ENCODE measurements around the gene CARNS1.

The CARNS1 gene

DNA sequence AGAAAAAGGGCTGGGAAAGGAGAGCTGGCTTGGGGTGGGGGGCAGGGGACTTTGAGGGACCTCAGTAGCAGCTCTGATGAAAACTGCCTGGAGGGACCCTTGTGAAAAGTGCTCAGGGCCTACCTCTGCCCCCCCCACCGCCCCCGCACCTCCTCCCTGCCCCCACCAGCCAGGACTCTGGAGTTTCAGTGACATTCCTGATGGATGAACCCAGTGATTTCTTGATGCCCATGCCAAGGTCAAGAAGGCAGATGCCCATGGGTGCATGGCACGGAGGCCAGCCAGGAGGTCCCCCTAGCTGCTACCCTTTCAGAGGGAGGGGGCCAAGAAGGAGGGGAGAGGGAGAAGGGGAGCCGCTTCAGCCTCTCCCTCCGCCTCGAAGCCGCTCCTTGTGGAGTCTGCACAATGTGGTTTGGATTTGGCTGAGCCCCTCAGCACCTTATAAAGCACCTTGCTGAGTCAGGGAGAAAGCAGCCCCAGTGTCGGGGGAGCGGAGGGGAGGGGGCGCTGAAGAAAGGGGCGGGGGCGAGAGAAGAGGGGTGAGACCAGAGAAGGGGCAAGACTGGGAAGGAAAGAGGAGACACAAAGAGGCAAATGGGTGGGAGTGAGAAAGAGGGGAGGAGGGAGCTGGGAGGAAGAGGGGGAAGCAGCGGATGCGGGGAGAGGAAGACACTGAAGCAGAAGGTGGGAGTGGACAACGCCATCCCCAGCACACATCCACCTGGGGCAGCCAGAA lies 40.0 kb upstream of the CARNS1 start:
- no peak for DNase-seq

DNA sequence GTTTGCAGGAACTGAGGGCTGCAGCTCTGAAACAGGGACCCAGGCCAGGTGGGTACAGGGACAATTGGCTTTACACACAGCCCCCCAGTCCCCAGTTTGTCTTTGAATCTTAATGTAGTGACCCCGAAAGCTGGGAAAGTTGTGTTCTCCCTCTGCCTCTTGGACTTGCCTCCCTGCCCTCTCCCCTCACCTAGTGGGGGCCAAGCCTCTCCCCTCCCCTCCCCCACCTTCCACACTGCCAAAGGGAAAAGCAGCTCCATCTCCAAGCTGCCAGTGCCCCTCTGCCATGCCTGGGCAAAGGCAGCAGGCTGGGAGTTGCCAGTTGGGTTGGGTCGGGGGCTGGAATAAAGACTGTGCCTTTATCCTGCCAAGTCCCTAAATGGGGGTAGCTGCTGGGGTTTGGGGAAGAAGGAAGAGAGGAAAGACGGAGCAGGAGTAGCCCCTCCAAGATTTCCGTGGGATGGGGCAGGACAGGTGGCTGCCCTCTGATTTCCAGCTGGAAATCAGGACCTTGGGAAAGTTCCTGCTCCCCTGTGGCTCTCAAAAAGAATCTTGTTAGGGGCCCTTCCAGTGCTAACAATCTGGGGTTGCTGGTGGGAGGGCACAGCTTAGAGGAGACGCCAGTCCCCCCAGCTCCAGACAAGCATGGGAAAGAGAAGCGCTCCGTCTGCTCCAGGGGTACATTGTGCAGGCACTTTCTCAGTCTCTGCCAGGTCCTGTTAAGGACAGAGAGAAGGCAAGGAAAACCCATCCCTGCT lies 39.2 kb upstream of the CARNS1 start:
- DNase-seq: no peak

DNA sequence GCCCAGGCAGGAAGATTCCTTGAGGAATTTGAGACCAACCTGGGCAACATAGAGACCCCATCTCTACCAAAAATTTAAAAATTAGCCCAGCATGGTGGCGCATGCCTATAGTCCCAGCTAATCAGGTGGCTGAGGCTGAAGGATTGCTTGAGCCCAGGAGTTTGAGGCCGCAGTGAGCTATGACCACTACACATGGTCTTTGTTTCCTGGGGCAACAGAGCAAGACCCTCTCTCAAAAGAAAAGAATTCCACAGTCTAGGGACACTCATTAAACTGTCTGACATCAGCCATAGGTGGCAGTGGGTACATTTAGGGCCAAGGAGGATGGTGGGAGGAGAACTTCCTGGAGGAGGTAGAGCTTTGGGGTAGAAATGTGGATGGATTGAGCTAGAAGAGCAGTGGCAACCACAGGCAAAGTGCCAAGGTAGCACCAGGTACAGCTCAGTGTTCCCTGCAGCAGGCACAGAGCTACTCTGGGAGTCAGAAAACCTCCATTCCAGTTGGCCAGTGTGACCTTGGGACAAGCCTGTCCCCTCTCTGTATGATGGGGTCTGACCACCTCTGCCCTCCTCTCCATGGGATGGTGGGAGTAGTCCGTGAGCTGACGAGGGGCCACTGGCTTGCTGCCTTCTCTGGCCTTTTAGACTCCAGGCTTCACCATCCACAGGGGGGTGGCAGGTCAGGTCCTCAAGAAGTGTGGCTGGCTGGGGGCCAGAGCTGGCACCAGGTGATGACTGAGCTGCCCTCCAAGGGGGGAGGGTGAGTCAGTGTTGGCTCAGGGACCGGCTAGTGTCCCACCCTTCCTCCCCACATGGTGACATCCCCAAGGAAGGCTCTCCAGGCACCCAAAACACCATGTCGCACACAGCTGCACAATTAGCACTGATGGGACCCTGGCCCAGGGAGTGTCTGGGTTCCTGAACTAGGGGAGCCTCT lies 38.3 kb upstream of the CARNS1 start:
- no peak for DNase-seq

GRCh38 chr11:67378544-67378943 lies 36.9 kb upstream of the CARNS1 start:
- DNase-seq: no peak

GRCh38 chr11:67379061-67380058 lies 36.1 kb upstream of the CARNS1 start:
- peak in 1 of 14 donors; percentile 26 for DNase-seq

DNA sequence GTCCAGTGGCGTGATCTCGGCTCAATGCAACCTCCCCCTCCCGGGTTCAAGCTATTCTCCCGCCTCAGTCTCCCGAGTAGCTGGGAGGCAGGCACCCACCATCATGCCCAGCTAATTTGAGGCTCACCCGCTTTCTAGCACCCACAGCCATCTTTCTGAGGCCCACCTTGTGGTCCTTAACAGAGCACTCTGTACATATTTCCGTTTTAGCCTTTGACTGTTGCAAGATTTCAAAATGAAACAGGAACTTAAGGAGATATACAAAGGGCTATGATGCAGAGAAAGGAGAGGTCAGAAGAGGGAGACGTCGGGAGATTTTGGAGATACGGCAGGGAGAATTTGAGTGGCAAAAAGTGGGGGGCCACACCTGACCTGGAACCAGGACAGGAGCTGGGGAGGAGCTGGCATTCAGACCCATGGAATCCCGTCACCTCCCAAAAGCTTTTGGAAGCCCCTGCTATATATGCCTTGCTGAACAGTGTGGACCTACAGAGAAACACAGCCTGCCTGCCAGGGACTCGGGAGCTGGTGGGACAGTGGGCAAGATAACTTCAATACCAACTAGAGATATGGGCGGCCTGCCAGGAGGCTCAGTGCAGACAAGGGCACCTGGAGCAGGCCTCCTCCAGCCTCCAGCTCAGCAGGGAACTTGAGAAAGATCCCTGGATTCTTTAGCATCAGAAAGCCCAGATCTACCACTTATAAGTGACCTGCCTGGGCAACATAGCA lies 34.1 kb upstream of the CARNS1 start:
- no peak for DNase-seq

GRCh38 chr11:67382276-67383136 lies 33.0 kb upstream of the CARNS1 start:
- peak in 12 of 14 donors; percentile 19 to 78 (median 54) for DNase-seq

DNA sequence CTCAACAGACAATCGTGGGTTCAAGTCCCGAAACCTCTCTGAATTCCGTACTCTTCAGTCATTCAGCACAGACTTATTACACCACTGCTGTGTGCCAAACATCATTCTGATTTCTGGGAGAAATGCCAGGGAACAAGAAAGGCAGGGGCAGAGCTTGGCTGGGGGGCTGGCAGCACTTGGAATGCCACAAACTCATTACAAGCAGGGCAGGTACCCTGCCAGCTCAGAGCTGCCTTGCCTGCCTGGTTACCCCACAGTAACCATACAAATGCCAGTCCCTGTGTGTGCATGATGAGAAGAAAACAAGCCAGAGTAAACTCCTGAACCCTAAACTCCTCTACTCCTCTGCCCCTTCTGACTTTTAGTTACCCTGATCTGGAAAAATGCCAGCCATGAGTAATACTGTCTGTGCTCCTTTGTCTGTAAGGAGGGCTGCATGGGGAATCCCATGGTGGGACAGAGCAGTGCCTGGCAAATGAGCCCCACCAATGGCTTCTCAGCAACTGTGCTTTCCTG lies 30.6 kb upstream of the CARNS1 start:
- peak in 8 of 14 donors; percentile 18 to 64 (median 32) for DNase-seq

- DNase-seq: no peak
These were observed 28.4 kb upstream of the CARNS1 start for GRCh38 chr11:67387069-67387468.

- DNase-seq: no peak
These were observed 28.0 kb upstream of the CARNS1 start for GRCh38 chr11:67387518-67387917.

DNA sequence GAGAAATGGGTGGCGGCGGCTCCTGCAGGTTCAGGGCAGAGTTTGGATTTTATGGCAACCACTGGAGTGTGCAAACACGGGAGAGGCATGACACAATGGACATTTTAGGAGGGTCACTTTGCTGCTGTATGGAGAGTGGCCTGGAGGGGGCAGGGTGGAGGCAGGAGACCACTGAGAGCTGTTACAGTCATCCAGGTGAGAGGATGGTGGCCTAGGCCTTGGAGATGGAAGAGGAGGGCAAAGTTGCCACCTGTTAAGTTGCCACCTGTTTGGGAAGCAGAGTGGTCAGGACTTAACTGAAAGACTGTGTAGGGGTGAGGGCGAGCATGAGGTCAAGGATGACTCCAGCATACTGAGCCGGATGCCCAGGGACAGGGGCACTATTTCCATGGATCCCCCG lies 26.0 kb upstream of the CARNS1 start:
- DNase-seq: no peak

DNA sequence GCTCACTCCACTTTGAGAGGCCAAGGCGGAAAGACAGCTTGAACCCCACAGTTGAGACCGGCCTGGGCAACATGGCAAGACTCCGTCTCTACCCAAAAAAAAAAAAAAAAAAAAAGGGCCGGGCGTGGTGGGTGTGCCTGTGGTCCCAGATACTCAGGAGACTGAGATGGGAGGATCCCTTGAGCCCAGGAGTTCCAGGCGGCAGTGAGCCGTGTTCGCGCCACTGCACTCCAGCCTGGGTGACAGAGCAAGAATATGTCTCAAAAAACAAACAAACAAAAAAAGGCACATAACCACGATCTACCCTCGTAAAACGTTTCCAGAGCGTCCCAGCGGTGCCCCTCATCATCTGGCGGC lies 24.6 kb upstream of the CARNS1 start:
- DNase-seq: no peak

DNA sequence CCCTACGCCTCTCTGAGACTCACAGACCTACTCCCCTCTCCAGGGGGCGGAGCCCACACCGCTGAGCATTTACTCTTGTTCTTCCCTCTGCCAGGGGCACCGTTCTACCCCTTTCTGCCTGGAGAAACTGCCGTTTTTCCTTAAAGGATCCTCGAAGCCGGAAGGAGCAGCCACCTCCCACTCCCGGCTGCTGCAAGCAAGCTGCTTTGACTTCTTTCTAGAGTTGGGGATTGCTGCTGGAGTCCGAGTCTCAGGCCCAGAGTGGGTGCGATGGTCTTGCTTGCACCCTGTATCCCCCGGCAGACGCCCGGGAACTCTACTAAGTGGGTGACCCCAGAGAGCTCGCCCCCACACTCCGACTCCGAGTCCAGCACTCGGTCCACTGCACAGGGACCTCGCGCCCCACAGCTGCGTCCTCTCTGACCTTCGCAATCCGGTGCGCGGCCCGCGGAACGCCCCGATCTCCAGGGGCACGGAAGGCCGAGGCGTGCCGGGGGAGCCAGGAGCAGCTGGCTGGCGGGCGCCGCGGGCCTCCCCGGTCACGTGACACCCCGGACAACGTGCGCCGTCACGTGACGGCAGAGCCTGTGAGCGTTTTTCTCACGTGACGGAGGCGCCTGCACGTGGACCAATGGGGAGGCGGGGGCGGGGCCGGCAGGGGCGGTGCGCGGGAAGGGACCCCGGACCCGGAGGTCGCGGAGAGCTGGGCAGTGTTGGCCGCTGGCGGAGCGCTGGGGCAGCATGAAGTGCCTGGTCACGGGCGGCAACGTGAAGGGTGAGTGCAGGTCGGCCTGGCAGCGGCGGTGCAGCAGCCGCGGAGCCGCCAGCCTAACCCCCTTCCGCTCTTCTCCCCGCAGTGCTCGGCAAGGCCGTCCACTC lies 23.9 kb upstream of the CARNS1 start, which contains the start of gene RAD9A:
Gene RAD9A (plus strand): TSS at position 683 of the 879 bp plus-strand sequence. CDS start 59 bp downstream, at position 742.
- peak; percentile 47 to 97 (median 88) for DNase-seq

GRCh38 chr11:67392183-67392715 lies 23.2 kb upstream of the CARNS1 start:
- DNase-seq: no peak

GRCh38 chr11:67393437-67393836 lies 22.0 kb upstream of the CARNS1 start:
- no peak for DNase-seq

DNA sequence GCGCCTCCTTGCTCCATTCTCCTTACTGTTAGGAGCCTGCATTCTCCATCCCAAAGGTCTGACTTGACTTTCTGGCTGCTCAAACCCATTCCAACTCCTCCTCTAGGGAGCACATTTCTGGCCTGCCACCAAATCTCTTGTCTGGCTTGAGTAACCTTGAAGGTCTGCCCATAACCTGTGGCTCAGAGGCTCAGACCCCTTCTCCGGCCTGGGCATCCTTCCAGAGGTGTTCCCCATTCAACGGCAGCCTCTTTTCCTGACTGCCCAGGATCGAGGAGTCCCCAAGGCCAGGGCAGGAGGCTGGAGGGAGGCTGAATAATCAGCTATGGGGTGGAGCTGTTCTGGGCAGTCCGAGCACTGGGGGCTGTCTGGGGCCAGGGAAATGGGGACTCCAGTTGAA lies 21.5 kb upstream of the CARNS1 start:
- no peak for DNase-seq

GRCh38 chr11:67395555-67396258 lies 19.8 kb upstream of the CARNS1 start:
- no peak for DNase-seq

DNA sequence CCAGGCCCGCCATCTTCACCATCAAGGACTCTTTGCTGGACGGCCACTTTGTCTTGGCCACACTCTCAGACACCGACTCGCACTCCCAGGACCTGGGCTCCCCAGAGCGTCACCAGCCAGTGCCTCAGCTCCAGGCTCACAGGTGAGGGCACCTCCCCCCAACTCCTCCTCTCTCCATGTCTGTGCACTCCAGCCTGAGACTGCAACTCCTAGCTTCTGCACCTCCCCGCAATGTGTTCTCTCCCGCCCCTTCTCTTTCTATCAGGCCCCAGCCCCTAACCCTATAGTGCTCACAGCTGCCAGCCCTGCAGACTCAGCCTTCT lies 19.3 kb upstream of the CARNS1 start:
- no peak for DNase-seq
